Fibroblast of mammary gland (primary cell): ENCODE data around the gene RTN1.

ENCODE experiments used
- DNase-seq: peaks from one replicate; pipeline ENCODE4 v3.0.0-alpha.2; 2010; ENCODE audit warnings: low read depth
- H3K4me3 ChIP-seq: 2 replicates; pipeline ENCODE4 v1.5.1; 2011; ENCODE audit warnings: low read depth, mild to moderate bottlenecking, low read length, moderate library complexity; ENCODE audit not compliant: control insufficient read depth
- TF ChIP-seq, protein P1 (sequence below): conservative IDR thresholded peaks from 2 replicates; pipeline ENCODE4 v1.5.1; 2011; ENCODE audit warnings: low read depth, low read length, inconsistent platforms; ENCODE audit not compliant: control insufficient read depth, insufficient read depth

Gene RTN1

DNA sequence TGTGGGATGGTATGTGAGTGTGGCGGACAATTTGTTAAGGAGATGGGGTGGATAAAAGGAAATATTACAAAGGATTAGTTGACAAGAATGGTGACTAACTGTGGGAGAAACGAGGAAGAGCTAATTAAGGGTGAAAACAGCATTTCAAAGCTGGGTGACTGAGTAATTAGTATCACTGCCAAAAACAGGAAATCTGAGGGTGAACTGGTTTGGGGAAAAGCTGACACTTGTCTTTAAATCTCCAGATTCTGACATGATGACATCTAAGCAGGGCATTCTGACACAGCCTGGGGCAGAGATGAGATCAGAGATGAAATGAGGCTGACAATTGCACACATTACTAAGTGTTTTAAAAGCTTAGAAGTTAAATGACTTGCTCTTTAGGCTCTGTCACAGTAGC is 251.5 kb downstream of the RTN1 start:
- TF ChIP-seq, protein P1, sequence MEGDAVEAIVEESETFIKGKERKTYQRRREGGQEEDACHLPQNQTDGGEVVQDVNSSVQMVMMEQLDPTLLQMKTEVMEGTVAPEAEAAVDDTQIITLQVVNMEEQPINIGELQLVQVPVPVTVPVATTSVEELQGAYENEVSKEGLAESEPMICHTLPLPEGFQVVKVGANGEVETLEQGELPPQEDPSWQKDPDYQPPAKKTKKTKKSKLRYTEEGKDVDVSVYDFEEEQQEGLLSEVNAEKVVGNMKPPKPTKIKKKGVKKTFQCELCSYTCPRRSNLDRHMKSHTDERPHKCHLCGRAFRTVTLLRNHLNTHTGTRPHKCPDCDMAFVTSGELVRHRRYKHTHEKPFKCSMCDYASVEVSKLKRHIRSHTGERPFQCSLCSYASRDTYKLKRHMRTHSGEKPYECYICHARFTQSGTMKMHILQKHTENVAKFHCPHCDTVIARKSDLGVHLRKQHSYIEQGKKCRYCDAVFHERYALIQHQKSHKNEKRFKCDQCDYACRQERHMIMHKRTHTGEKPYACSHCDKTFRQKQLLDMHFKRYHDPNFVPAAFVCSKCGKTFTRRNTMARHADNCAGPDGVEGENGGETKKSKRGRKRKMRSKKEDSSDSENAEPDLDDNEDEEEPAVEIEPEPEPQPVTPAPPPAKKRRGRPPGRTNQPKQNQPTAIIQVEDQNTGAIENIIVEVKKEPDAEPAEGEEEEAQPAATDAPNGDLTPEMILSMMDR, result no peak
- H3K4me3 ChIP-seq, result no peak overlapping the region
- no peak for DNase-seq

DNA sequence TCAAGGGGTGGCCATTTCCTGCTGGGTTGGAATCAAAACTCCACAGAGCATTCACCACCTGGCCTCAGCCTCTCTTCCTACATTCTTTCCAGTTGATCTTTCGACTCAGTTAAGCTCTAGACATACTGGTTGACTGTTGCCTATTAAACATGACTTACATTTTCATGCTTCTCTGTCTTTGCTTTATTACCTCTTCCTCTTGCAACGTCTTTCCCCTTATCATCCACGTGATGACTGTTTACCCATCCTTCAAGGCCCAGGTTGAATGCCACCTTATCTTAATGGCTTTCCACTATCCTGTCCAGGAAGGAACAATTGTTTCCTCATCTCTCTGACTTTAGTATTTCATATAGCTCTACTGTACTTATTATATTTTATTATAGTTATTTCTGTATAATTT is 269.5 kb downstream of the RTN1 start:
- TF ChIP-seq, protein P1, result no peak

DNA sequence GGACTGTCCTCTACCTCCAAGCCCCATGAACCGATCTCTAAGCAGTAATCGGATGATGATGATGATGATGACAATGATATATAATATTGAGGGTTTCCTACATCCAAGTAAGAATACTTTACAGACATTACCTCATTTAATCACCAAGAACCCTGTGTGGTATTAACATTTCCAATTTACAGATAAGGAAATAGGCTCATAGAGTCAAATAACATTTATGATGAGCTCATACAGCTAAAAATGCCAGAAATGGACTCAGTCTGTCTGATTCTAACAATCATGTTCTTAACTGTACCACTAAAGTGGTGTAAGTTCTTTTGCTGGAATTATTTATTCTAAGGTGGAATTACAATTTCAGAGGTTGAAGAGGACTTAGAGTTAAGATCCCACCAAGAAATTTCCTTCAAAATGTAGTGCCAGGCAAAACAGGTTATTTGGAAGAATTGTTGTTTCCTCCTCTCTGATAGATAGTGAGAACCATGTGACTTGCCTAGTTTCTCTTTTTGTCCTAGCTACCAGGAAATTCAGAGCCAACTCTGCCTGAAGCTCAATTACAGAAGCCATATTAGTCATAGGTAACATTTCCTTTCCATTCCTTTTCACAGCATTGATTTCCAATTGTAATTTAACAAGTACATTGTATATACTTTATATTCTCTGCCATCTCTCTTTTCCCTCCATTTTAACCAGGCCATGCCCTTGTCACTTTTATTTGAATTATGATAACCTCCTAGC is 270.2 kb downstream of the RTN1 start:
- no peak overlapping the region for H3K4me3 ChIP-seq
- DNase-seq, result no peak
- TF ChIP-seq, protein P1, result no peak

More for the DNA sequence above, 269.5 kb downstream of the RTN1 start:
- no peak for DNase-seq
- no peak overlapping the region for H3K4me3 ChIP-seq

DNA sequence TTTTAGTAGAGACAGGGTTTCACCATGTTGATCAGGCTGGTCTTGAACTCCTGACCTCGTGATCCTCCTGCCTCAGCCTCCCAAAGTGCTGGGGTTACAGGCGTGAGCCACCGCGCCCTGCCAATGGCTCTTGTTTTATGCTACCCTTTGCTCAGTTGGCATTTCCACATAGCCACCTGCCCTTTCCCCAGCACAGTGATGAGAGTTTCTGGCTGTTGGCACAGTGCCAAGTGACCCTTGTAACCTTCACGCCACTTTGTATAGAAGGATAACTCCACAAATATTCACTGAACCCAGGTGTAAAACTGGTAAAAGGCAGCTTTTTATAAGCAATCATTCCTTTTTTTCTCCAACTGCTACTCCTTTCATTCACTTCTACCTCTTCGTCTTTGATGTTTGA is 275.5 kb downstream of the RTN1 start:
- no peak overlapping the region for H3K4me3 ChIP-seq
- no peak for DNase-seq
- TF ChIP-seq, protein P1, result no peak

DNA sequence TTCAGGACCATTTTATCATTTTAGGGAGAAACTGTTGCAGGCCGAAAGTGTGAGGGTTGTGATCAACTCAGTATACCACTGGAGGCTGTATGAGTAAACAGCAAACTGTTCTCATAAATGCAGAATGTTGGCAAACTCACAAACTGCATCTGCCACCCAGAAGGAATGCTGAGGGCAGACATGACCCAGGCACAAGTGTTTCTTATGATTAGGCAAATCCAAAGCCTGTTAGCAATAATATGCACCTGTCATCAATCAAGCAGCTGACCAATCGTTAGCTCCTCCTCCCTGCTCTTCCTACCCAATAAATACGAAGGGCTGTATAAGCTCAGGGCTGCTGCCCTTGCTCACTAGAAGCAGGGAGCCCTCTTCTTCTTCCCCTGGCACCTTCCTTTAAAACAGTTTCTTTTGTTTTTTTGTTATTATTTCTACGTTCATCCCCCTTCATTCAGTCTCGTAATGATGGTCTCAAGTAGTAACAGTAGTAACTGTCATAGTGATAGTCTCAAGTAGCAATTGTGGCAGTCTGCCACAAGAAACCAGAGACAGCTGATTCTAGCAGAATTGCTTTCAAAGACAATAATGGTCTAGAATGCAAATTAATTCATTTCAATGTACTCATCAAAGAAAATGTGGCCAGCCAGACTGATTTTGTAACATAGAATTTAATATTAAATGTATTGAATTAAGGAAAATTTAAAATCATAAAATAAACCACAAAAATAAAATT is 278.8 kb downstream of the RTN1 start:
- H3K4me3 ChIP-seq, result no peak overlapping the region
- DNase-seq, result no peak

DNA sequence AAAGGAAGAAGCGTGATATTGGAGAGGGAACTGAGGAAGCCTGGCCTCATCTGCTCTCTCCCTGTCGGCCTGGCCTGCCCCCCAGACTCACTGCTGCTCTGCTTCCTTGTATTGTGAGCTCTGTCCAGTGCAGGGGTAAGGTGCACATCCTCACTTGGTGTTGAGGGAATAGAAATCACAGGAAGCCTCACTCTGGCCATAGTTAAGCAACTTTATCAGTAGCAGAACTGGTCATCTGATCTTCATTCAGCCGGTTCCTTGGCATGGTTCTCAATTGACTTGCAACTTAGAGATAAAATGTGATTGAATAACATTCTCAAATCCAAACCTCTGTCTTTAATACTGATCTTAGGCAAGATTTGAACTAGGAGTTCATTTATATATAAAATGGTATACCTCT is 282.5 kb downstream of the RTN1 start:
- DNase-seq, result no peak
- H3K4me3 ChIP-seq, result no peak overlapping the region
- TF ChIP-seq, protein P1, result no peak

More for the DNA sequence above, 278.8 kb downstream of the RTN1 start:
- TF ChIP-seq, protein P1, result no peak
